ENCODE data around the gene CRYBG2.

Gene CRYBG2

GRCh38 chr1:26372039-26372438 is 18.1 kb upstream of the CRYBG2 start:
- DNase-seq (ENCODE audit: low spot score): no peak

- DNase-seq (ENCODE audit: low spot score): no peak
Measured at GRCh38 chr1:26370591-26371382, 16.9 kb upstream of the CRYBG2 start.

GRCh38 chr1:26368486-26368885 is 14.6 kb upstream of the CRYBG2 start:
- no peak for DNase-seq (ENCODE audit: low spot score)

DNA sequence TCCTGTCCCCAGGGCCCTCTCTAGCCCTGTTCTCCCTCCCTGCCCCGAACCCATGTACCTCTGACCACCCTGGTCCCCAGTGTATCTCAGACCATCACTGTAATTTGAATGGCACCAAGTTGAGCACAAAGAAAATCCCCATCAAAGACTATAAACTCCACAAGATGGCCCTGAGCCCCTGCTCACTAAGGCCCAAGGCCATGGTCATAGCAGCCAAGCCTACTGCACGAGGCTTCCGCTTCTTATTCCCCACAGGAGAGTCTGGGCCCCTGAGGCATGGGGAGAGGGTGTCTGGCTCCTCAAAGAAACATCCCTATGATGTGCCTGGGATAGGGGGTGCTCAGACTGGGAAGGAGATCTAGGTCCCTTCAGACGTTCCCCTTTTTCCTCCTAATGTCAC is 14.1 kb upstream of the CRYBG2 start:
- no peak for DNase-seq (ENCODE audit: low spot score)

- no peak for DNase-seq (ENCODE audit: low spot score)
Measured at GRCh38 chr1:26367441-26367840, 13.5 kb upstream of the CRYBG2 start.

DNA sequence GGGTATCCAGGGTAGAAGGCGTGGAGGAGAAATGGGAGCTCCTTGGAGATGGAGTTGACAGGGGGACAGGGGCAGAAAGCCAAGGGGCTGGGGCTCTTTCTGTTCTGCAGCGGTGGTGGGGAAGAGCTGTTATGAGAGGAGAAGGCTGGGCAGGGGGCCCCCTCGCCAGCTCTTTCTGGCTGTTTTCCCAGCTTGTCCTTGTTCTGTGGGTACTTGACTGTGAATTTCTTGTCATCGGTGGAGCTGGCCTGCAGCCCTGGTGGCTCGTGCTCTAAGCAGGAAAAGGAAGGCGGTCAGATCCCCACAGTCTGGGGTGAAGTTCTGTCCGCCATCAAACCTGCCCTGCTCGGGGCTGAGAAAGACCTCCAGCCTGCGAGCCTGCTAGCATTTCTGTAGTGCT is 11.0 kb upstream of the CRYBG2 start:
- DNase-seq (ENCODE audit: low spot score): no peak

- DNase-seq (ENCODE audit: low spot score): peak; percentile 86
Measured at GRCh38 chr1:26363549-26364448, 9.9 kb upstream of the CRYBG2 start.

- DNase-seq (ENCODE audit: low spot score): no peak
Measured at GRCh38 chr1:26362331-26362730, 8.4 kb upstream of the CRYBG2 start.

GRCh38 chr1:26361605-26362122 is 7.7 kb upstream of the CRYBG2 start:
- no peak for DNase-seq (ENCODE audit: low spot score)

- no peak for DNase-seq (ENCODE audit: low spot score)
Measured at GRCh38 chr1:26360807-26361604, 7.1 kb upstream of the CRYBG2 start.

DNA sequence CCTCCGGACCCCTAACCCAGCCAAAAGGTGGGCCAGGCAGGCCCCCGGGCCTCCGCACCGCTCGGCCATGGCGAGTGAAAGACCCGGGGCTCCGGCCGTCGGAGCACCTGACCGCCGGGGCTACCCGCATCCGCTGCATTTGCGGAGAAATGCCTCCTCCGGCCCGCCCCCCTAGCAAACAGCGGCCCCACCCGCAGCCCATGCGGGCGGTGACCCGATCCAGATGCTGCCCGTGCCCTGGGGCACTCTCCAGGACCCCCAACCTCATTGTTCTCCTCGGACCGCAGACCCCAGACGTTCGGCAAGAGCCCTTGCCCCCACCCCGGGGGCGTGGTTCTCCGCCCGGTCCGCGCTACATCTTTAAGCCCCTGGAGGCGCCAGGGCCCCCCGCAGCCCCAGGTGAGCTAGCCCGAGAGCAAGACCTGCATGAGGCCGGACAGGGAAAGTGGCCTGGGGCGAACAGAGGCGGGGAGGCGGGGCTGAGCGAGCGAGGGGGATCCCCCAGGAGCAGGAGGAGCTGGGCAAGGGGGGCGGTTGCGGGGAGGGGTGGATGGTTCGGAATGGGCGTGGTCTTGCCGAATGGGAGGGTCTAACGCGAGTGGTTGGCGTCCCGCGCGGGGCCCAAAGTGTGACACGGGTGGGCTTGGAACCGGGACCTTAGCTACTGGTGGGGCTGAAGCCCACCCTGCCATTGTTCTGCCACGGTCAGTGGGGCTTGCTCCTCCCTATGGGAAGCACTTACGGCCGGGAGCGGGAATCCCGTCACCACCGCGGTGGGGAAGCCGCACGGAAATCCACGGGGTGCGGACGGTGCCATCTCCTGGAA is 6.3 kb upstream of the CRYBG2 start:
- DNase-seq (ENCODE audit: low spot score): no peak

DNA sequence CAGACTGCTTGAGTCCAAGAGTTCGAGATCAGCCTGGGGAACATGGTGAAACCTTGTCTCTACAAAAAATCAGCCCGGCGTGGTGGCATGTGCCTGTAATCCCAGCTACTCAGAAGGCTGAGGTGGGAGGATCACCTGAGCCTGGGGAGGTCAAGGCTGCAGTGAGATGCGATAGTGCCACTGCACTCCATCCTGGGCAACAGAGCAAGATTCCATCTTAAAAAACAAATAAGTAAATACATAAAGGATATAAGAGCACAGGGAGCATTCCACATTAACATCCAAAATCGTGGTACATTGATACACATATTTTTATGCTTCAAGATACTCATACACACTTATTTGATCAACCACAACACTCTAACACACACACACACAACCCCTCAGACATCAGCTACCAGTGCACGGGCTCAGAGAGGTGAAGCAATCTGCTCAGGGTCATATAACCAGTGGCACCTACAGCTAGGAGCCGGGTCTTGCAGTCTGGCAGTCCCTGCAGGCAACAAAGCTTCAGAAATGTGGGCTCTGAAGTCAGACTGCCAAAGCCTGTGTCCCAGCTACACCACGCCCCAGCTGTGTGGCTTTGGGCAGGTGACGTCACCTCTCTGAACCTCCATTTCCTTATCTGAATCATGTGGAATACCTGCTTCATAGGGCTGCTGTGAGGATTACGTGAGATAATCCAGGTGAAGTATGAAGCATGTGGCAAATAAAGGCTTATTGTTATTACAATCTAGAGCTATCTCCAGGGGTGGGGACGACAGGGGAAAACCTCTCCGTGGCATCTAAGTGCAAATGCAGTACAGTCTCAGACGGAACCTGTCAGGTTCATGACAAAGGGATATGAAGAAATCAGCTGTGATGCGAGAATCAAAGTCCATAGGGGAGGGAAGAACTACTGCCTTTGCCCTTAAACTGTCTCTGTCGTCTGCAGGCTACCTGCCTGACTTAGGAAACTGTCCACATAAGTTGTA is 4.8 kb upstream of the CRYBG2 start:
- DNase-seq (ENCODE audit: low spot score): no peak

DNA sequence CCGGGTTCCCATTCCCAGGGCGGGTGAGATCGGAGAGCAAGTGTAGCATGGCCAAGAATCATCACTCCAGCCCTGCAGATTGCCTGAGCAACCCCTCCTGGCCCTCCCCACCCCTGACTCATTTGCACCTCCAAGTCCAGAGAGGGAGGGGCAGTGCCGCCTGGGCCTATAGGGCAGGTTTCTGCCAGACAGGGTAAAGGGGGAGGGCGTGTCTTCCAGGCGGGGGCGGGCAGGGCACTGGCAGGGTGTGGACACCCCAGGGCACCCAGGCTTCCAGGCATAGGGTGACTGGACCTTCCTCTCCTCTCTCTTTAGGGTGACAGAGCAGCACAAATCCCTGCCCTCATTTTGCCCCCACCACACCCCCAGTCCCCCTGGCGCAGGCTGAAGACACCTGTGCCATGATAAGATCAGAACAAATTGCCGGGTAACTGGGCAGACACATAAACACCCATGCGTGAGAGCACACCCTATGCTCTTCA is 3.2 kb upstream of the CRYBG2 start:
- no peak for DNase-seq (ENCODE audit: low spot score)

- DNase-seq (ENCODE audit: low spot score): no peak
Measured at GRCh38 chr1:26356106-26356505, 2.2 kb upstream of the CRYBG2 start.

DNA sequence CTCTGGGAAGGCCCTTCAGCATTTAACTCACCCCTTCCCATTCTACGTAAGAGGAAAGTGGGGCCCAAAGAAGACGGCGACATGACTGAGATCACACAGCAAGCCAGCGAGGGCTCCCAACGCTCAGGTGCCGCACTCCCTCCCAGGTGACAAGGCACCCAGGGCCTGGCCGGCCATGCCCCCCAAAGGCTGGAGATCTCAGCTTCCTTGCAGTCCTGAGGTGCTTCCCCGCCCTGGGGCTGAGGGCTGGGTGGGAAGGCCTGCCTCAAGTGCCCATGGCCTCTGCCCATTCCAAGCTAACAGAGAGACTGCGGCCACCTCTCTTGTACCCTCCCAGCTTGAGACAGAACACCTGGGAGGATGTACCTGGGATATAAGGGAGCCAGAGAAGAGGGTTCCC is 1.0 kb upstream of the CRYBG2 start:
- no peak for DNase-seq (ENCODE audit: low spot score)

- no peak for DNase-seq (ENCODE audit: low spot score)
Measured at GRCh38 chr1:26353210-26353859, 595 bp downstream of the CRYBG2 start.

- no peak for DNase-seq (ENCODE audit: low spot score)
Measured at GRCh38 chr1:26352338-26352679, 1.6 kb downstream of the CRYBG2 start.

DNA sequence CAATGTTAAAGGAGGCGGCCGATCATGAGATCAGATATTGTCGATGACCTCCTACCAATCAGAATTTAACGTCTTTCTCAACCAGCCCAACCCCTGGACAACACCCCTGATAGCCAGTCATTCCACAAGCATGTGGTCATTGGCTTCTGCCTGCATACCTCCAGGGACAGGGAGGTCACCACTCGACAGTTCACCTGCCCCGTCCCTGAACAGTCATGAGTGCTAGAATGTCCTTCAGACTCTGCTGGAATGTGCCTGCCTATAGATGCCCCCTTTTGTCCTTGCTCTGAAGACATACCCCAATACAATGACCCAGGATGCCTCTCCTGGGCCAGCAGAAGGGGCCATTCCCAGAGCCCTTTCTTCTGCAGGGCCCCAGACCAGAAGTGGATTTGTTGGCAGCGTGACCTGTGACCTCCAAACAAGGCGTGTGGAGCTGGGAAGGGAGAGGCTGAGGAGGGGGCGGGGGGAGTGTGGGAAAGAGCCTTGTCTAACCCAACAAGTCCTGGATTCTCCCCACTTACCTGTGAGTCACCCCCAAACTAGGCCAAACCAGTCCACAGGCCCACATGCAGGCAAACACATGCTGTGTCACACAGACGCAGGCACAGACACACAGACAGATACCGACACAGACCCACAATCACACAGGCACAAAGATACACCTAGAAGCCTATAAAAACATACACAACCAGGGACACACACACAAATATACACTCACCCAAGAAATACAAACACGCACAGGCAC is 2.2 kb downstream of the CRYBG2 start:
- DNase-seq (ENCODE audit: low spot score): no peak

Measured in D341Med (cell line).